KG1 (cell line): ENCODE data around the gene FUT3.

Experiments
- DNase-seq: peaks from one replicate; lab custom pipeline; 2025; lab: John Stamatoyannopoulos, UW

FUT3 gene

GRCh38 chr19:5800361-5801270 is 50.6 kb downstream of the FUT3 start:
- DNase-seq: no peak

GRCh38 chr19:5799247-5800241 is 51.7 kb downstream of the FUT3 start:
- DNase-seq: peak; percentile 38

- DNase-seq: no peak
Observed at GRCh38 chr19:5798244-5798643, 53.0 kb downstream of the FUT3 start.

GRCh38 chr19:5795382-5795919 is 55.8 kb downstream of the FUT3 start:
- DNase-seq: no peak

GRCh38 chr19:5793188-5793587 is 58.1 kb downstream of the FUT3 start:
- DNase-seq: no peak
